Stomach (tissue), 4 donors: Measurements from ENCODE around the gene SFRP5.

Experiments used
- CTCF ChIP-seq, 7 experiments: fragments of 450-650 bp in 4 of 7; fragments of 200-600 bp in 3 of 7; sonication (generic) in 3 of 7; IDR thresholded peaks; one replicate each; pipeline ENCODE4 v1.5.1; 2016 to 2019; ENCODE audit warnings: antibody characterized with exemption in 7 of 7, control low read depth in 2 of 7, mild to moderate bottlenecking in 1 of 7
- POLR2A ChIP-seq, 4 donors: fragments of 450-650 bp; IDR thresholded peaks; one replicate each; pipeline ENCODE4 v1.6.1; 2016; ENCODE audit warnings: antibody characterized with exemption in 4 of 4, control low read depth in 2 of 4, mild to moderate bottlenecking in 1 of 4, moderate library complexity in 1 of 4

- no peak for TF ChIP-seq POLR2A (IDR thresholded peaks at IDR 0.05)
- no peak for TF ChIP-seq CTCF (IDR thresholded peaks at IDR 0.05)
Observed at GRCh38 chr10:97780841-97781617, 9.2 kb upstream of the SFRP5 start.
